ENCODE results near the gene RNF223. TPM values are rescaled to one million over a fixed set of nuclear protein-coding genes. Genes with fewer than 3 reads are reported as not detected.

RNF223 gene
- total and polyA plus RNA-seq, 2 of the 13 experiments (the other 11 are each of a cell fraction or from before 2014, with no cell fraction given), result 0.03 TPM; not detected in 1

DNA sequence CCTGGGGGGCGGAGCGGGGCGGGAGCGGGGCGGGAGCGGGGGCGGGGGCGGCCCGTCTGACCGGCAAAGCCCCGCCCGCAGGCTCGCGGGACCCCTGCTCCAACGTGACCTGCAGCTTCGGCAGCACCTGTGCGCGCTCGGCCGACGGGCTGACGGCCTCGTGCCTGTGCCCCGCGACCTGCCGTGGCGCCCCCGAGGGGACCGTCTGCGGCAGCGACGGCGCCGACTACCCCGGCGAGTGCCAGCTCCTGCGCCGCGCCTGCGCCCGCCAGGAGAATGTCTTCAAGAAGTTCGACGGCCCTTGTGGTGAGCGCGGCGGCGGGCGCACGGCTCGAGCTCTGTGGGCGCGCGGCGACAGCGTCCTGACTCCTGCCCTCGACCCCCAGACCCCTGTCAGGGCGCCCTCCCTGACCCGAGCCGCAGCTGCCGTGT lies 33.0 kb downstream of the RNF223 start:
- intact Hi-C loops (cut with micrococcal nuclease; ENCODE audit: unreplicated experiment), result no loop called here
- TF ChIP-seq ZNF598 (CRISPR knock-in tag; IDR thresholded peaks at IDR 0.05; ENCODE audit: borderline replicate concordance) (no peak), ZNF30 (CRISPR knock-in tag; IDR thresholded peaks at IDR 0.05) (no peak), TOE1 (CRISPR knock-in tag; IDR thresholded peaks at IDR 0.05) (no peak), ZNF230 (CRISPR knock-in tag; IDR thresholded peaks at IDR 0.05) (no peak), YY1 (IDR thresholded peaks at IDR 0.05; ENCODE audit: insufficient read depth, insufficient replicate concordance, low read depth, low read length) (no peak), ZNF749 (CRISPR knock-in tag; IDR thresholded peaks at IDR 0.05; ENCODE audit: borderline replicate concordance) (no peak), AKAP8 (CRISPR knock-in tag; IDR thresholded peaks at IDR 0.05) (no peak), SIX4 (CRISPR knock-in tag; IDR thresholded peaks at IDR 0.05) (no peak), TAF1 (CRISPR knock-in tag; IDR thresholded peaks at IDR 0.05) (no peak), RARA (CRISPR knock-in tag; IDR thresholded peaks at IDR 0.05) (no peak), SETDB1 (CRISPR knock-in tag; IDR thresholded peaks at IDR 0.05; ENCODE audit: borderline replicate concordance) (no peak), KDM3A (CRISPR knock-in tag; IDR thresholded peaks at IDR 0.05; ENCODE audit: low read depth) (no peak)
- TF ChIP-seq, protein P1, sequence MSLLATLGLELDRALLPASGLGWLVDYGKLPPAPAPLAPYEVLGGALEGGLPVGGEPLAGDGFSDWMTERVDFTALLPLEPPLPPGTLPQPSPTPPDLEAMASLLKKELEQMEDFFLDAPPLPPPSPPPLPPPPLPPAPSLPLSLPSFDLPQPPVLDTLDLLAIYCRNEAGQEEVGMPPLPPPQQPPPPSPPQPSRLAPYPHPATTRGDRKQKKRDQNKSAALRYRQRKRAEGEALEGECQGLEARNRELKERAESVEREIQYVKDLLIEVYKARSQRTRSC (CRISPR knock-in tag; IDR thresholded peaks at IDR 0.05; ENCODE audit: low read depth), result no peak
- TF ChIP-seq, protein P2, sequence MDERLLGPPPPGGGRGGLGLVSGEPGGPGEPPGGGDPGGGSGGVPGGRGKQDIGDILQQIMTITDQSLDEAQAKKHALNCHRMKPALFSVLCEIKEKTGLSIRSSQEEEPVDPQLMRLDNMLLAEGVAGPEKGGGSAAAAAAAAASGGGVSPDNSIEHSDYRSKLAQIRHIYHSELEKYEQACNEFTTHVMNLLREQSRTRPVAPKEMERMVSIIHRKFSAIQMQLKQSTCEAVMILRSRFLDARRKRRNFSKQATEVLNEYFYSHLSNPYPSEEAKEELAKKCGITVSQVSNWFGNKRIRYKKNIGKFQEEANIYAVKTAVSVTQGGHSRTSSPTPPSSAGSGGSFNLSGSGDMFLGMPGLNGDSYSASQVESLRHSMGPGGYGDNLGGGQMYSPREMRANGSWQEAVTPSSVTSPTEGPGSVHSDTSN (CRISPR knock-in tag; IDR thresholded peaks at IDR 0.05), result no peak
- Histone ChIP-seq H3K27ac (ENCODE audit: extremely low read length, insufficient read depth, low read length) (no peak overlapping the region), H3K4me2 (ENCODE audit: low read depth, low read length) (no peak overlapping the region), H3K9ac (ENCODE audit: insufficient read depth, low read depth, low read length) (no peak overlapping the region), H4K20me1 (ENCODE audit: insufficient read depth, low read length) (peaks cover 10% of the 10 kb centered on the region; the same call in 1 of the 2 replicates), H3K27me3 (ENCODE audit: control insufficient read depth in 1 of 2, insufficient read depth in 2 of 2, low read length in 2 of 2) (no peaks in the 10 kb centered on the region), H3K4me3 (replicated peaks in 1 of 3; ENCODE audit: insufficient read depth in 1 of 3, low read depth in 2 of 3, low read length in 3 of 3) (no peak overlapping the region), H3K9me3 (ENCODE audit: low read length) (no peaks in the 10 kb centered on the region), H3K36me3 (replicated peaks in 1 of 2; ENCODE audit: control insufficient read depth in 1 of 2, insufficient read depth in 2 of 2, low read length in 2 of 2) (peaks cover 32 to 57% of the 10 kb centered on the region in 2 experiments; a peak in 4 of 5 replicates), H3K4me1 (ENCODE audit: insufficient read depth, low read length) (peaks cover 29% of the 10 kb centered on the region), H3K79me2 (ENCODE audit: insufficient read depth, low read length) (peaks cover 11% of the 10 kb centered on the region), H2AFZ (ENCODE audit: low read length) (no peak overlapping the region)
- ChIA-PET CTCF (ENCODE audit: low intra/inter-chr PET ratio, low total read pairs) (no interaction called here), POLR2A (no interaction called here)
- no TSS peak for BruUV-seq (replicated peaks)
- in situ Hi-C loops (cut with HindIII; ENCODE audit: extremely low pct_ligation_motif_present, low pct_unique_long_range_greater_than_20kb), result no loop called here
- no peak for ATAC-seq
- WGBS (ENCODE audit: low lambda C conversion rate), result 100% methylated on average over 18 of the region's 60 CpGs
- DNase-seq (ENCODE audit: low spot score), result no peak
- FAIRE-seq, result no peak

Data from HepG2 (cell line).